Measurements from ENCODE around the gene SARS1. TPM values are rescaled to one million over a fixed set of nuclear protein-coding genes. Genes with fewer than 3 reads are reported as not detected.
A peak's percentile ranks its signal among the peaks of the same experiment; 100 is the strongest.

The SARS1 gene
- total and polyA plus RNA-seq, 3 experiments from 2014 or later, result 157 to 195 (median 189) TPM

- CTCF ChIA-PET, result no interaction called here
- H3K9me3 Mint-ChIP-seq, result no peaks in the 10 kb centered on the region
Observed at GRCh38 chr1:109270623-109271317, 57.1 kb downstream of the SARS1 start.

GRCh38 chr1:109271458-109271857, 57.7 kb downstream of the SARS1 start:
- no peak for DNase-seq
- Histone ChIP-seq H3K4me1 (ENCODE audit: insufficient read depth, low read length) (no peaks in the 10 kb centered on the region), H3K27me3 (ENCODE audit: insufficient read depth, low read length, poor library complexity, severe bottlenecking) (no peaks in the 10 kb centered on the region), H3K27ac (ENCODE audit: low read depth, low read length) (no peak overlapping the region), H3K9me3 (ENCODE audit: low read length) (no peaks in the 10 kb centered on the region), H3K36me3 (ENCODE audit: insufficient read depth, low read length) (no peaks in the 10 kb centered on the region), H3K4me3 (ENCODE audit: low read length) (no peak overlapping the region)
- no peaks in the 10 kb centered on the region for H3K9me3 Mint-ChIP-seq
- ChIA-PET CTCF (no interaction called here), POLR2A (no interaction called here)
- no peak overlapping the region for H3K4me3 Mint-ChIP-seq
- peaks cover 0 to 4% of the 10 kb centered on the region in 2 donors for H3K27me3 Mint-ChIP-seq
- peaks cover 0 to 2% (median 2%) of the 10 kb centered on the region in 3 donors for H3K36me3 Mint-ChIP-seq
- no peaks in the 10 kb centered on the region for H3K4me1 Mint-ChIP-seq
- peak overlapping the region in 1 of 8 donors; percentile 50 for H3K27ac Mint-ChIP-seq

More at GRCh38 chr1:109270623-109271317, 57.1 kb downstream of the SARS1 start:
- POLR2A ChIA-PET, result no interaction called here
- no peak for DNase-seq
- H3K27me3 Mint-ChIP-seq, result peaks cover 0 to 4% of the 10 kb centered on the region in 2 donors
- Histone ChIP-seq H3K27ac (ENCODE audit: low read depth, low read length) (no peak overlapping the region), H3K4me1 (ENCODE audit: insufficient read depth, low read length) (no peaks in the 10 kb centered on the region), H3K9me3 (ENCODE audit: low read length) (no peaks in the 10 kb centered on the region), H3K4me3 (ENCODE audit: low read length) (no peak overlapping the region), H3K27me3 (ENCODE audit: insufficient read depth, low read length, poor library complexity, severe bottlenecking) (no peaks in the 10 kb centered on the region), H3K36me3 (ENCODE audit: insufficient read depth, low read length) (no peaks in the 10 kb centered on the region)
- peaks cover 0 to 2% (median 2%) of the 10 kb centered on the region in 3 donors for H3K36me3 Mint-ChIP-seq
- no peak overlapping the region for H3K4me3 Mint-ChIP-seq
- peak overlapping the region in 1 of 8 donors; percentile 76 for H3K27ac Mint-ChIP-seq
- no peaks in the 10 kb centered on the region for H3K4me1 Mint-ChIP-seq

- H3K27ac Mint-ChIP-seq, result peak overlapping the region in 1 of 8 donors; percentile 19
- ChIA-PET POLR2A (no interaction called here), CTCF (no interaction called here)
- peaks cover 0 to 2% (median 2%) of the 10 kb centered on the region in 3 donors for H3K36me3 Mint-ChIP-seq
- Histone ChIP-seq H3K4me3 (ENCODE audit: low read length) (no peak overlapping the region), H3K36me3 (ENCODE audit: insufficient read depth, low read length) (no peaks in the 10 kb centered on the region), H3K27me3 (ENCODE audit: insufficient read depth, low read length, poor library complexity, severe bottlenecking) (no peaks in the 10 kb centered on the region), H3K9me3 (ENCODE audit: low read length) (no peaks in the 10 kb centered on the region), H3K4me1 (ENCODE audit: insufficient read depth, low read length) (peaks cover 2% of the 10 kb centered on the region), H3K27ac (ENCODE audit: low read depth, low read length) (no peak overlapping the region)
- no peaks in the 10 kb centered on the region for H3K9me3 Mint-ChIP-seq
- DNase-seq, result no peak
- H3K4me1 Mint-ChIP-seq, result peaks cover 2% of the 10 kb centered on the region in 3 donors
- H3K4me3 Mint-ChIP-seq, result no peak overlapping the region
- H3K27me3 Mint-ChIP-seq, result peaks cover 0 to 2% of the 10 kb centered on the region in 2 donors
Observed at GRCh38 chr1:109272021-109272799, 58.5 kb downstream of the SARS1 start.

GRCh38 chr1:109272831-109273547, 59.3 kb downstream of the SARS1 start:
- Mint-ChIP-seq H3K9me3 (no peaks in the 10 kb centered on the region), H3K27ac (no peak overlapping the region), H3K4me1 (peaks cover 4 to 5% (median 4%) of the 10 kb centered on the region in 3 donors), H3K36me3 (peaks cover 0 to 2% (median 2%) of the 10 kb centered on the region in 3 donors), H3K4me3 (no peak overlapping the region), H3K27me3 (peaks cover 0 to 2% of the 10 kb centered on the region in 2 donors)
- Histone ChIP-seq H3K4me1 (ENCODE audit: insufficient read depth, low read length) (peaks cover 4% of the 10 kb centered on the region), H3K36me3 (ENCODE audit: insufficient read depth, low read length) (no peaks in the 10 kb centered on the region), H3K4me3 (ENCODE audit: low read length) (no peak overlapping the region), H3K9me3 (ENCODE audit: low read length) (no peaks in the 10 kb centered on the region), H3K27ac (ENCODE audit: low read depth, low read length) (no peak overlapping the region), H3K27me3 (ENCODE audit: insufficient read depth, low read length, poor library complexity, severe bottlenecking) (no peaks in the 10 kb centered on the region)
- DNase-seq, result no peak
- ChIA-PET POLR2A (no interaction called here), CTCF (no interaction called here)

- Histone ChIP-seq H3K27me3 (ENCODE audit: insufficient read depth, low read length, poor library complexity, severe bottlenecking) (no peaks in the 10 kb centered on the region), H3K4me1 (ENCODE audit: insufficient read depth, low read length) (peaks cover 4% of the 10 kb centered on the region), H3K36me3 (ENCODE audit: insufficient read depth, low read length) (no peaks in the 10 kb centered on the region), H3K4me3 (ENCODE audit: low read length) (no peak overlapping the region), H3K27ac (ENCODE audit: low read depth, low read length) (no peak overlapping the region), H3K9me3 (ENCODE audit: low read length) (no peaks in the 10 kb centered on the region)
- H3K27ac Mint-ChIP-seq, result peak overlapping the region in 1 of 8 donors; percentile 37
- H3K4me1 Mint-ChIP-seq, result peaks cover 4 to 5% (median 4%) of the 10 kb centered on the region in 3 donors
- peaks cover 0 to 2% (median 0%) of the 10 kb centered on the region in 3 donors for H3K36me3 Mint-ChIP-seq
- DNase-seq, result no peak
- H3K4me3 Mint-ChIP-seq, result no peak overlapping the region
- H3K9me3 Mint-ChIP-seq, result no peaks in the 10 kb centered on the region
- H3K27me3 Mint-ChIP-seq, result peaks cover 0 to 2% of the 10 kb centered on the region in 2 donors
- CTCF ChIA-PET, result no interaction called here
- POLR2A ChIA-PET, result no interaction called here
Observed at GRCh38 chr1:109273570-109274288, 60.0 kb downstream of the SARS1 start.

GRCh38 chr1:109274533-109275476, 61.1 kb downstream of the SARS1 start:
- H3K4me1 Mint-ChIP-seq, result peaks cover 4 to 5% (median 4%) of the 10 kb centered on the region in 3 donors
- POLR2A ChIA-PET, result no interaction called here
- CTCF ChIA-PET, result interaction anchor here (5.6 kb wide), 1 partner anchor 257 kb away, joined by 56 read pairs; no protein-coding TSS in a partner anchor
- Histone ChIP-seq H3K4me3 (ENCODE audit: low read length) (no peak overlapping the region), H3K4me1 (ENCODE audit: insufficient read depth, low read length) (peaks cover 4% of the 10 kb centered on the region), H3K36me3 (ENCODE audit: insufficient read depth, low read length) (no peaks in the 10 kb centered on the region), H3K27ac (ENCODE audit: low read depth, low read length) (no peak overlapping the region), H3K9me3 (ENCODE audit: low read length) (no peaks in the 10 kb centered on the region), H3K27me3 (ENCODE audit: insufficient read depth, low read length, poor library complexity, severe bottlenecking) (no peaks in the 10 kb centered on the region)
- H3K27me3 Mint-ChIP-seq, result peaks cover 0 to 2% of the 10 kb centered on the region in 2 donors
- peaks cover 0 to 2% (median 0%) of the 10 kb centered on the region in 3 donors for H3K36me3 Mint-ChIP-seq
- H3K9me3 Mint-ChIP-seq, result no peaks in the 10 kb centered on the region
- H3K4me3 Mint-ChIP-seq, result no peak overlapping the region
- DNase-seq, result no peak
- no peak overlapping the region for H3K27ac Mint-ChIP-seq

Data from CD8-positive, alpha-beta memory T cell (primary cell).